ENCODE measurements around the gene NPM1.

DNA sequence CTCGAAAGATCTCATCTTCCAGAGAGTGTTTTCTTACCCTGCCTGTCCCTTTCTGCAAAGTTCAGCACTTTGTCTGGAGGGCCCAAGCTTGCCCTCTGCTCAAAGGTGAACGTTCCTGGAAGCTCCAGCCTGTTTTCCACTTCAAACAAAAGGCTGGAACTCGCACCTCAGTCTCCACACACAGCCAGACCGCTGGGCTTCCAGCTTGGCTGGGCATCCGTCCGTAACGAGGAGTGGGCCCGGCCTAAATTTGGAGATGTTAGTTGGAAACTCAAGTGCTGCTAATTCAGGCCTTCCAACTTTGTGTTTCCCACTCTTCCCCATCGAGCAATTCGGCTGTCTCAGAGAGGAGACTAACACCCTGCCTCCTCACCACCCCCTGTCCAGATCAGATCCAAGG, 66.9 kb downstream of the NPM1 start:
- TF ChIP-seq, protein P1, sequence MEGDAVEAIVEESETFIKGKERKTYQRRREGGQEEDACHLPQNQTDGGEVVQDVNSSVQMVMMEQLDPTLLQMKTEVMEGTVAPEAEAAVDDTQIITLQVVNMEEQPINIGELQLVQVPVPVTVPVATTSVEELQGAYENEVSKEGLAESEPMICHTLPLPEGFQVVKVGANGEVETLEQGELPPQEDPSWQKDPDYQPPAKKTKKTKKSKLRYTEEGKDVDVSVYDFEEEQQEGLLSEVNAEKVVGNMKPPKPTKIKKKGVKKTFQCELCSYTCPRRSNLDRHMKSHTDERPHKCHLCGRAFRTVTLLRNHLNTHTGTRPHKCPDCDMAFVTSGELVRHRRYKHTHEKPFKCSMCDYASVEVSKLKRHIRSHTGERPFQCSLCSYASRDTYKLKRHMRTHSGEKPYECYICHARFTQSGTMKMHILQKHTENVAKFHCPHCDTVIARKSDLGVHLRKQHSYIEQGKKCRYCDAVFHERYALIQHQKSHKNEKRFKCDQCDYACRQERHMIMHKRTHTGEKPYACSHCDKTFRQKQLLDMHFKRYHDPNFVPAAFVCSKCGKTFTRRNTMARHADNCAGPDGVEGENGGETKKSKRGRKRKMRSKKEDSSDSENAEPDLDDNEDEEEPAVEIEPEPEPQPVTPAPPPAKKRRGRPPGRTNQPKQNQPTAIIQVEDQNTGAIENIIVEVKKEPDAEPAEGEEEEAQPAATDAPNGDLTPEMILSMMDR (IDR thresholded peaks at IDR 0.05; ENCODE audit: low read depth, low read length), result no peak
- no peak for TF ChIP-seq EZH2phosphoT487 (IDR thresholded peaks at IDR 0.05; ENCODE audit: low read depth)
